AG10803 (cell line): ENCODE measurements around the gene ADAM10.

ENCODE experiments used
- DNase-seq: peaks from one replicate; pipeline ENCODE4 v3.0.0; 2010; ENCODE audit warnings: low read depth
- H3K4me3 ChIP-seq: 2 replicates; pipeline ENCODE4 v1.5.1; 2011; ENCODE audit warnings: mild to moderate bottlenecking, low read length, control low read depth
- TF ChIP-seq, protein P1 (sequence below): conservative IDR thresholded peaks from 2 replicates; pipeline ENCODE4 v1.5.1; 2011; ENCODE audit warnings: mild to moderate bottlenecking, low read length, control low read depth, inconsistent platforms

The ADAM10 gene

DNA sequence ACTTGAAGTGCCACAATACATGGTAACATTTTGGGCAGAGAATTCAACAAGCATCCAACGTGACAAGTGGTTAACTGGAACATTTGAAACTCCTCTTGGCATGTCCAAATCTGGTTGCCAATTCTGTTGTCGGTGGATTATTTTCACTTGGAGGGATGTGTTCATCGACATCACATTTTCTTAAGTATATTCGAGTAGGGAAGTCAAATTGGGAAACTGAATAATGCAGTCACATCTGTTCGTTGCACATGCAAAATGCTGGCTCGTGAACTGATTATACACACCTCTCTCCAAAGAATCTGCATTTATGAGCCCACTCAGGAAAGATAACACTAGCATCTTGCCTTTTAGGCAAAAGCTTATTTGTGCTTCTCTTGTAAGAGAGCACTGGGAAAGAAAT is 178.0 kb downstream of the ADAM10 start:
- TF ChIP-seq, protein P1, sequence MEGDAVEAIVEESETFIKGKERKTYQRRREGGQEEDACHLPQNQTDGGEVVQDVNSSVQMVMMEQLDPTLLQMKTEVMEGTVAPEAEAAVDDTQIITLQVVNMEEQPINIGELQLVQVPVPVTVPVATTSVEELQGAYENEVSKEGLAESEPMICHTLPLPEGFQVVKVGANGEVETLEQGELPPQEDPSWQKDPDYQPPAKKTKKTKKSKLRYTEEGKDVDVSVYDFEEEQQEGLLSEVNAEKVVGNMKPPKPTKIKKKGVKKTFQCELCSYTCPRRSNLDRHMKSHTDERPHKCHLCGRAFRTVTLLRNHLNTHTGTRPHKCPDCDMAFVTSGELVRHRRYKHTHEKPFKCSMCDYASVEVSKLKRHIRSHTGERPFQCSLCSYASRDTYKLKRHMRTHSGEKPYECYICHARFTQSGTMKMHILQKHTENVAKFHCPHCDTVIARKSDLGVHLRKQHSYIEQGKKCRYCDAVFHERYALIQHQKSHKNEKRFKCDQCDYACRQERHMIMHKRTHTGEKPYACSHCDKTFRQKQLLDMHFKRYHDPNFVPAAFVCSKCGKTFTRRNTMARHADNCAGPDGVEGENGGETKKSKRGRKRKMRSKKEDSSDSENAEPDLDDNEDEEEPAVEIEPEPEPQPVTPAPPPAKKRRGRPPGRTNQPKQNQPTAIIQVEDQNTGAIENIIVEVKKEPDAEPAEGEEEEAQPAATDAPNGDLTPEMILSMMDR, result no peak
- no peak overlapping the region for H3K4me3 ChIP-seq
- DNase-seq, result no peak

DNA sequence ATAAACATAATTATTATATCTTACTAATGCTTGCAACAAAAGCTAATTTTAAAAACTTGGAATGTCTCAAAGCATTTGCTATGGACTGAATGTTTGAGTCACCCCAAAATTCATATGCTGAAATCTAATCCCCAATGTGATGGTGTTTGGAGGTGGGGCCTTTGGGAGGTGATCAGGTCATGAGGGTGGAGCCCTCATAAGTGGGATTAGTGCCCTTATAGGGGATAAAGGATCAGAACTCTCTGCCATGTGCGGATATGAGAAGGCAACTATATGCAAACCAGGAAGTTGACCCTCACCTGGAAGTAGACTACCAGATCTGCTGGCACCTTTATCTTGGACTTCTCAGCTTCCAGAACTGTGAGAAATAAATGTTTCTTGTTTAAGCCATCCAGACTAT is 180.1 kb downstream of the ADAM10 start:
- TF ChIP-seq, protein P1, result no peak
- no peak for DNase-seq
- no peak overlapping the region for H3K4me3 ChIP-seq

DNA sequence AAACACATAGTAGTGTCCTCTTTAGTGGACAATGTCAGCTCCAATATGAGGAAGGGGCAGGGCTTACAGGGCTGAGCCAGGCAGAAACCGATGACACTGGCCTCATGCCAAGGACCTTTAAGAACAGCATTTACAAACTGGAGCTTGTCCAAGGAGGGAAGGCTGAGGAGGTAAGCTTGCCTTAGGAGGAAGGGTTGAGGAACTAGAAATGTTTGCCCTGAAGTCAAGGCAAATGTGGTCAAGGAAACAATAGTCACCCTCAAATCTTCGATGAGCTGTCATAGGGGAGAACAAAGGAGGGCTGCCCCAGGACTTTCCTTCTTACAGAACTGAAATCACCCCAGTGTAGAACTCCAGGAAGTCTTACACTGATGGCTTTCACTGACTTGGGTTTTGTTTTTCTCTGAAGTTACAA is 181.3 kb downstream of the ADAM10 start:
- TF ChIP-seq, protein P1, result no peak
- no peak for DNase-seq
- no peak overlapping the region for H3K4me3 ChIP-seq

DNA sequence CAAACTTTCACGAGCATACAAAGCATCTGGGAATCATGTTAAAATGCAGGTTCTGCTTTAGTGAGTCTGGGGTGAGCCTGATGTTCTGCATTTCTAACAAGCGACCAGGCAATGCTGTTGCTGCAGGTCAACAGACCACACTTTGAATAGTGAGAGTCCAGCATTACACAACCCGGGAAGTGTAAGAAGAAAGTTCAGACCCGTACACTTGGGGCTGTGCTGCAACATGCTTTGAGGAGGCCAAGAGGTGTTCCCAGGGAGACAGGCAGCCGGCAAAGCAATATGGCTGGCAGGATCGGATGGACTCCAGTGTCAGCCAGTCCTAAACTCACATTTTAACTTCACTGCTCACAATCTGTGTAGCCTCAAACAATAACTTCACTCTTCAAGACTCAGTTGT is 183.5 kb downstream of the ADAM10 start:
- DNase-seq, result no peak
- H3K4me3 ChIP-seq, result no peak overlapping the region
- TF ChIP-seq, protein P1, result no peak

DNA sequence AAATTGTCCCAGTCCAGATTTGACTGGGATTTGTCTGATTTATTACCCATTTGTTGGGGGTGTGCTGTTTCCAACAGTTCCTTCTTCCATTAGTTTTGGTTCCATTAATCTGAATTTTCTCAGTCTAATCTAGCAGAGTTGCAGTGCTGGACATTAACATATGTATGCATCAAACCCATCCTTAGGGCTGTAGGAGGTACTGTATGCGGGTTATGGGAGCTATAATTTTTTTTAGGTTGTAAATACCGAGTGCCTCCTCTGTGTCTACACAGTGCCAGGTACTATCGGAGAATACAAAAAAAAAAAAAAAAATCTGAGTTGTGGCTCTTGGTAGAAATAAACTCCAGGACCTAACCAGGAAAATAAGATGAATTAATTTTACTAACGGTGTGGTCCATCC is 183.9 kb downstream of the ADAM10 start:
- no peak overlapping the region for H3K4me3 ChIP-seq
- no peak for DNase-seq
- TF ChIP-seq, protein P1, result no peak

DNA sequence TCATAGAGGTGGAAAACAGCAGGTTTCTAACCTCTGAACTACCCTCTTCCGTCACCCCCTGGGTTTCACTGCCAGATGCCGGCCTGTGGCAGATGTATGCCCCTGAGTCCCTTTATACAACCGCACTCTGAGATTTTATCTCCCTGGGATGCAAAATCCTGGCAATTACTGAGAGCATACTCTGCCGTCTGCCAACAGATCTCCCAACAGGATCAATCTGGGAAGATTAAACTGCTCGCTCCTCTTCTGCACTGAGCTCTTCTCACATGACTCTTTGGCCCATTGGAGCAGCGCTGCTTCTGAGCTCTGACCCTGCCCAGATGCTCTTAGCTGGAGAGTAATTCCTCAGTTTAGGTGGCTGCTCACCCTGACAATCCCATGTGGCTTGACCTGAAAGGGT is 184.5 kb downstream of the ADAM10 start:
- TF ChIP-seq, protein P1, result no peak
- no peak overlapping the region for H3K4me3 ChIP-seq

DNA sequence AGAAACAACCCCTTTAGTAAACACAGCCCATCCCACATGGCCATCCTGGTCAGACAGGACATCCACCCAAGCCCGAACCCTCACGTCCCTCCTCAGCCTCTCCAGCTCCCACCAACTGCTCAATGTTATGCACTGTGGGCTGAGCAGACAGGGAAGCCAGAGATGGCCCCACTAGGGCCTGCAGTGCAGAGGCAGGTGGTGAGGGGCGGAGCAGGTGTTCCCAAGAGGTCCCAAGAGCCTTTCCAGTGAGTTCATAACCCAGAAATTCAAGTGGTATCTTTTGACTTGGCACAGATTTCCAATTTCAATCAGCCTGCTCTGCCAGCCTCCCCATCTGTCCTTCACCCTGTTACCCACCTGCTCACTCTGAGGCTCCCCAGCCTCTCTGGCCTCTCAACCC is 187.4 kb downstream of the ADAM10 start:
- no peak overlapping the region for H3K4me3 ChIP-seq
- no peak for DNase-seq
- TF ChIP-seq, protein P1, result no peak

More for the DNA sequence above, 184.5 kb downstream of the ADAM10 start:
- no peak for DNase-seq
